Measurements from ENCODE around the gene BBS1.

DNA sequence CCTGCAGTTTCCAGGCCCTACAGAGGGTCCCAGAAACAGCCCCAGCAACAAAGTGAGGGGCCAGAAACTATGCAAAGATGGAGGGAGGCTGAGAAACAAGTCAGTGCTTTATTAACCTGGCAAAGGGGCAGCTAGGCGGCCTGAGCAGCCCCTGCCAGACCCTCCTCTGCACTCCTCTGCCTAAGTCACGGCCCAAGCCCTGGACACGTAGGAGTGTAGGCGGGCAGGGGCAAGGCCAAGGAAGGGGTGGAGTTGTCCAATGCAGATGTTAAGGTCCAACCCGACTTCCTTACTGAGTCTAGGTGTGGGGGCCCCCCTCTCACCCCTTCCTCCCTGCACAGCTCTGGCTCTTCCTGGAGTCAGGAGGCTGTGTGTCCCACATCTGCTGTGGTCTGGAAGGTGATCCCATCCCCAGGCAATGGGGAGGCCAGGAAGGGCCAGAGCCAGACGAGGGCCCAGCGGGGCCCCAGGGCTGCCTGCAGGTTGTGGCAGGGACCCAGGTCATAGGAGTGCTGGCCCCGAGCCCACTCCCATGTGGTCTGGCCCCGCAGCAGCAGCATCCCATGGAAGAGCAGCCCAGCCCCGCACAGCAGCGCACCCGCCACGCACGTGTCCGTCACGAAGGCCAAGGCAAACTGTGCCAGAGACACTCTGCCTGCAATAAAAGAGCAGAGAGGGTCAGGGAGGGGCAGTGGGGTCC lies 28.9 kb downstream of the BBS1 start:
- TF ChIP-seq POLR2AphosphoS5 (IDR thresholded peaks at IDR 0.05; ENCODE audit: insufficient read depth in 1 of 2, low read depth in 1 of 2), result no peak
- TF ChIP-seq, protein P1, sequence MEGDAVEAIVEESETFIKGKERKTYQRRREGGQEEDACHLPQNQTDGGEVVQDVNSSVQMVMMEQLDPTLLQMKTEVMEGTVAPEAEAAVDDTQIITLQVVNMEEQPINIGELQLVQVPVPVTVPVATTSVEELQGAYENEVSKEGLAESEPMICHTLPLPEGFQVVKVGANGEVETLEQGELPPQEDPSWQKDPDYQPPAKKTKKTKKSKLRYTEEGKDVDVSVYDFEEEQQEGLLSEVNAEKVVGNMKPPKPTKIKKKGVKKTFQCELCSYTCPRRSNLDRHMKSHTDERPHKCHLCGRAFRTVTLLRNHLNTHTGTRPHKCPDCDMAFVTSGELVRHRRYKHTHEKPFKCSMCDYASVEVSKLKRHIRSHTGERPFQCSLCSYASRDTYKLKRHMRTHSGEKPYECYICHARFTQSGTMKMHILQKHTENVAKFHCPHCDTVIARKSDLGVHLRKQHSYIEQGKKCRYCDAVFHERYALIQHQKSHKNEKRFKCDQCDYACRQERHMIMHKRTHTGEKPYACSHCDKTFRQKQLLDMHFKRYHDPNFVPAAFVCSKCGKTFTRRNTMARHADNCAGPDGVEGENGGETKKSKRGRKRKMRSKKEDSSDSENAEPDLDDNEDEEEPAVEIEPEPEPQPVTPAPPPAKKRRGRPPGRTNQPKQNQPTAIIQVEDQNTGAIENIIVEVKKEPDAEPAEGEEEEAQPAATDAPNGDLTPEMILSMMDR (IDR thresholded peaks at IDR 0.05), result no peak
- TF ChIP-seq POLR2A (IDR thresholded peaks at IDR 0.05), result no peak

All from vagina (tissue), 2 donors.